ENCODE measurements around the gene LIN37. TPM values are rescaled to one million over a fixed set of nuclear protein-coding genes. Genes with fewer than 3 reads are reported as not detected.

The LIN37 gene
- total RNA-seq, 1 experiment from 2014 or later, result 6.4 TPM

- ATAC-seq, result no peak
- peaks cover 5% of the 10 kb centered on the region for H3K27me3 Mint-ChIP-seq (ENCODE audit: low read depth)
- peaks cover 10% of the 10 kb centered on the region for H3K4me1 Mint-ChIP-seq
- H3K9me3 Mint-ChIP-seq, result no peaks in the 10 kb centered on the region
- H3K36me3 Mint-ChIP-seq, result no peaks in the 10 kb centered on the region
- no peak for DNase-seq (ENCODE audit: low spot score)
- H3K27ac Mint-ChIP-seq, result no peak overlapping the region
- TF ChIP-seq FOXP4 (CRISPR knock-in tag; IDR thresholded peaks at IDR 0.05) (no peak), ZNF263 (CRISPR knock-in tag; IDR thresholded peaks at IDR 0.05; ENCODE audit: low read depth) (no peak), USF2 (CRISPR knock-in tag; IDR thresholded peaks at IDR 0.05) (no peak), ZNF281 (CRISPR knock-in tag; IDR thresholded peaks at IDR 0.05) (no peak), TP53 (CRISPR knock-in tag; IDR thresholded peaks at IDR 0.05) (no peak), GABPB1 (CRISPR knock-in tag; IDR thresholded peaks at IDR 0.05) (no peak), AFF4 (CRISPR knock-in tag; IDR thresholded peaks at IDR 0.05; ENCODE audit: borderline replicate concordance) (no peak), IRF2 (CRISPR knock-in tag; IDR thresholded peaks at IDR 0.05; ENCODE audit: borderline replicate concordance, low read depth) (no peak), ATF2 (CRISPR knock-in tag; IDR thresholded peaks at IDR 0.05; ENCODE audit: borderline replicate concordance, low read depth) (no peak), ERG (CRISPR knock-in tag; IDR thresholded peaks at IDR 0.05) (no peak), ATF3 (CRISPR knock-in tag; conservative IDR thresholded peaks at IDR 0.05) (no peak), ZNF532 (CRISPR knock-in tag; IDR thresholded peaks at IDR 0.05; ENCODE audit: borderline replicate concordance) (no peak), MLX (CRISPR knock-in tag; IDR thresholded peaks at IDR 0.05) (no peak)
- ChIA-PET POLR2A (interaction anchor here (1.0 kb wide), 1 partner anchor 42 kb away, joined by 3 read pairs; the partner anchor contains the start of gene LIN37), CTCF (interaction anchor here (0.5 to 2.8 kb wide), 6 partner anchors 13 to 336 kb away, joined by 3 to 8 read pairs (median 3); partner anchors contain the start of genes LIN37, PSENEN and U2AF1L4)
- no peak overlapping the region for H3K4me3 Mint-ChIP-seq
These were observed 41.9 kb downstream of the LIN37 start for GRCh38 chr19:35789978-35790944.
